Fibroblast of villous mesenchyme (primary cell): ENCODE measurements around the gene CELF5. TPM values are rescaled to one million over a fixed set of nuclear protein-coding genes. Genes with fewer than 3 reads are reported as not detected.
"Not testable (repeated sequence)": the region's sequence is repeated elsewhere in the genome, so short reads cannot be mapped to it uniquely, and the experiment has no call there.

Experiments
- DNase-seq: peaks from one replicate; pipeline ENCODE4 v3.0.0-alpha.2; 2010; ENCODE audit warnings: low read depth
- H3K4me3 ChIP-seq: 2 replicates; pipeline ENCODE4 v1.5.1; 2011; ENCODE audit warnings: low read depth, mild to moderate bottlenecking, low read length
- total RNA-seq: library from RNA; depleted of rRNA; stranded (reverse); fragments of >200 nt; gene quantifications from 2 replicates; pipeline ENCODE4 v1.2.3, GENCODE V29; 2012
- TF ChIP-seq, protein P1 (sequence below): IDR thresholded peaks from 2 replicates; pipeline ENCODE4 v1.5.1; 2012; ENCODE audit warnings: low read depth, mild to moderate bottlenecking, low read length; ENCODE audit not compliant: insufficient read depth

Gene CELF5
- total RNA-seq, 1 donor = under 0.01 TPM

GRCh38 chr19:3338541-3339181, 114.2 kb downstream of the CELF5 start:
- TF ChIP-seq, protein P1, sequence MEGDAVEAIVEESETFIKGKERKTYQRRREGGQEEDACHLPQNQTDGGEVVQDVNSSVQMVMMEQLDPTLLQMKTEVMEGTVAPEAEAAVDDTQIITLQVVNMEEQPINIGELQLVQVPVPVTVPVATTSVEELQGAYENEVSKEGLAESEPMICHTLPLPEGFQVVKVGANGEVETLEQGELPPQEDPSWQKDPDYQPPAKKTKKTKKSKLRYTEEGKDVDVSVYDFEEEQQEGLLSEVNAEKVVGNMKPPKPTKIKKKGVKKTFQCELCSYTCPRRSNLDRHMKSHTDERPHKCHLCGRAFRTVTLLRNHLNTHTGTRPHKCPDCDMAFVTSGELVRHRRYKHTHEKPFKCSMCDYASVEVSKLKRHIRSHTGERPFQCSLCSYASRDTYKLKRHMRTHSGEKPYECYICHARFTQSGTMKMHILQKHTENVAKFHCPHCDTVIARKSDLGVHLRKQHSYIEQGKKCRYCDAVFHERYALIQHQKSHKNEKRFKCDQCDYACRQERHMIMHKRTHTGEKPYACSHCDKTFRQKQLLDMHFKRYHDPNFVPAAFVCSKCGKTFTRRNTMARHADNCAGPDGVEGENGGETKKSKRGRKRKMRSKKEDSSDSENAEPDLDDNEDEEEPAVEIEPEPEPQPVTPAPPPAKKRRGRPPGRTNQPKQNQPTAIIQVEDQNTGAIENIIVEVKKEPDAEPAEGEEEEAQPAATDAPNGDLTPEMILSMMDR = no peak
- no peak for DNase-seq

GRCh38 chr19:3340340-3340739, 115.9 kb downstream of the CELF5 start:
- TF ChIP-seq, protein P1 = no peak
- no peak overlapping the region for H3K4me3 ChIP-seq
- no peak for DNase-seq

More at GRCh38 chr19:3338541-3339181, 114.2 kb downstream of the CELF5 start:
- H3K4me3 ChIP-seq = no peak overlapping the region

- DNase-seq = no peak
- H3K4me3 ChIP-seq = no peak overlapping the region
- TF ChIP-seq, protein P1 = no peak
Observed at GRCh38 chr19:3342246-3342645, 117.8 kb downstream of the CELF5 start.

- DNase-seq, H3K4me3 ChIP-seq: not testable (repeated sequence)
Observed at GRCh38 chr19:3342962-3343361, 118.5 kb downstream of the CELF5 start.

DNA sequence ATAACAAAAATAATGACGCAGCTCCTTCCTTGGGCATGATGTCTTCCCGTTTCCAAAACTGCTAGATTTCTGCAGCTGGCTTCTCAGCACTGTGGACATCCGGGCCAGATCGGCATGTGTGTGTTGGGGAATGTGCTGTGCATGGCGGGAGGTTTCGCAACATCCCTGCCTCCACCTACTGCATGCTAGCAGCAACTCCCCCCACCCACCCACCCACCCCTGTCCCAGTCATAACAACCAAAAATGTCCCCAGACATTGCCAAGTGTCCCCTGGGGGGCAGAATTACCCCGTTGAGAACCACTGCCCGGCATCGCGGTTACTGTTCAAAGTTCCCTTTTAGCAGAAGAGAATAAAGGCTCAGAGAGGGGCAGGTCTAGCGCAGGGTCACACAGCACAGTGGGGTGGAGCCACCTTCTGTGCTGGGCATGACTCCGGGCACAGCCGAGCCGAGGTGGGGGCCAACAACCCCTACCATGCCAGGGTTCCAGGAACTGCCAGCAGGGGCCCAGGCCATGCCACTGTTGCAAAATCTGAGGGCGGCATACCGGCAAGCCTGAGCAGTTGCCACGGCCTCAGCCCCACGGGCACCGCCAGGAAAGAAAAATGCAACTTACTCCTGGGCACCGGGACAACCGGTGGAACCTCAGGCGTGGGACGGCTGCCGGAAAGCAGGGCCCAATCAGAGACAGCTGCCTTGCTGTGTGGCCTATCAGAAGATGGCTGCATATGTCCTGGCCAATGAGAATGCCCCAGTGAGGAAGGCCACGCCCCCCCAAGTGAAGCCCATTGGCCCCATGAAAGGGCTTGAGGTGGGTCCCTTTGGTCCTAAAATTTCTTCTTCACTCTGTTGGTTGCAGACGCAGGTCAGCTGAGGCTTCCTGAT, 119.4 kb downstream of the CELF5 start:
- DNase-seq = peak; percentile 93
- peak overlapping the region; percentile 49 for H3K4me3 ChIP-seq
- TF ChIP-seq, protein P1 = no peak

GRCh38 chr19:3344608-3345598, 120.4 kb downstream of the CELF5 start:
- DNase-seq = no peak
- TF ChIP-seq, protein P1 = no peak
- no peak overlapping the region for H3K4me3 ChIP-seq
